ENCODE data around the gene ZC3H7B. TPM values are rescaled to one million over a fixed set of nuclear protein-coding genes. Genes with fewer than 3 reads are reported as not detected.
"Not testable (repeated sequence)": the region's sequence is repeated elsewhere in the genome, so short reads cannot be mapped to it uniquely, and the experiment has no call there.

Gene ZC3H7B, protein sequence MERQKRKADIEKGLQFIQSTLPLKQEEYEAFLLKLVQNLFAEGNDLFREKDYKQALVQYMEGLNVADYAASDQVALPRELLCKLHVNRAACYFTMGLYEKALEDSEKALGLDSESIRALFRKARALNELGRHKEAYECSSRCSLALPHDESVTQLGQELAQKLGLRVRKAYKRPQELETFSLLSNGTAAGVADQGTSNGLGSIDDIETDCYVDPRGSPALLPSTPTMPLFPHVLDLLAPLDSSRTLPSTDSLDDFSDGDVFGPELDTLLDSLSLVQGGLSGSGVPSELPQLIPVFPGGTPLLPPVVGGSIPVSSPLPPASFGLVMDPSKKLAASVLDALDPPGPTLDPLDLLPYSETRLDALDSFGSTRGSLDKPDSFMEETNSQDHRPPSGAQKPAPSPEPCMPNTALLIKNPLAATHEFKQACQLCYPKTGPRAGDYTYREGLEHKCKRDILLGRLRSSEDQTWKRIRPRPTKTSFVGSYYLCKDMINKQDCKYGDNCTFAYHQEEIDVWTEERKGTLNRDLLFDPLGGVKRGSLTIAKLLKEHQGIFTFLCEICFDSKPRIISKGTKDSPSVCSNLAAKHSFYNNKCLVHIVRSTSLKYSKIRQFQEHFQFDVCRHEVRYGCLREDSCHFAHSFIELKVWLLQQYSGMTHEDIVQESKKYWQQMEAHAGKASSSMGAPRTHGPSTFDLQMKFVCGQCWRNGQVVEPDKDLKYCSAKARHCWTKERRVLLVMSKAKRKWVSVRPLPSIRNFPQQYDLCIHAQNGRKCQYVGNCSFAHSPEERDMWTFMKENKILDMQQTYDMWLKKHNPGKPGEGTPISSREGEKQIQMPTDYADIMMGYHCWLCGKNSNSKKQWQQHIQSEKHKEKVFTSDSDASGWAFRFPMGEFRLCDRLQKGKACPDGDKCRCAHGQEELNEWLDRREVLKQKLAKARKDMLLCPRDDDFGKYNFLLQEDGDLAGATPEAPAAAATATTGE
- polyA plus RNA-seq (2013, experiment 1 of 2; ENCODE audit: insufficient read length), result 50.7 TPM
- 39.2 TPM for polyA plus RNA-seq (2013, experiment 2 of 2; ENCODE audit: insufficient read length)

DNA sequence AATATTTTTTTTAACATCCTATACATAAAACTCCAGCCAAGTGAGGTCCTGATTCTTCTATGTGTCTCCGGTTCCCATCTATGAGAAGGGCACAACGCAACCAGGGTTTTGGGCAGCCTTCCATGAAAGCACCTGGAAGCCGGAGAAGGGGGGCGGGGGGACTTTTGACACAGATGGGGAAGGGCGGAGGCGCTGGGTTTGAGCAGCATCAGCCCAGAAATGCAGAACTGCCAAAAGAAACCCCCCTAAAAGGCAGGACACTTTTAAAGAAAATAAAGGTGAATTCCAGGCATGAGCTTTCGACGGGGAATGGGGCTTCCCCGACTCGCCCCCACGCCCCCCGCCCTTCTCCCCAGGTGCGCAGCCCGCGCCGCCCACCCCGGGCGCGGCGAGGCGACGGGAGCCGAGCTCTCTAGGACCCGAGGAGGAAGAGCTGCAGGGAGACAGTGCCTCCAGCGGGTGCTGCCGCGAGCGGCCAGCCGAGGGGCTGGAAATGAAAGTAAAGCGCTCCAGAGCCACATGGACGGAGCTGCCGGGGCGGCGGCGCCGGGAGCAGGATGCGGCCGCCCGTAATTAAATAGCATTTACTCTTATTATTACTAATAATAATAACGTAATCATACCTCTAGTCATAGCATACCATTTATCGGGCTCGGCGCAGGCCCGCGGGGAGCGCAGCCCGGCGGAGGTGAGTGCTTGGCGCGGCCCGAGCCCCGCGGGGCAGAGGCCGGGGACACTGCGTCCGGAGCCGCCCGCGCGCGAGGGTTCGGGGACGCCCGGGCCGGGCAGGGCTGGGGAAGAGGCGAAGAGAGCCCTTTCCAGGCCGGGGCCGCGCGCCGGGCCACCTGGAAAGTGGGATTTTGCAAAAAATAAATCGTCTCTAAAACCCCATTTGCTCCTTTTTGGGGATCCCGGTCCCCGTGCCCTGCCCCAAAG is at the start of gene ZC3H7B:
TSS of gene ZC3H7B (plus strand) at position 441 of the 936 bp plus-strand sequence. CDS start 19,136 bp downstream, outside the sequence.
- peak; percentile 85 for DNase-seq

DNA sequence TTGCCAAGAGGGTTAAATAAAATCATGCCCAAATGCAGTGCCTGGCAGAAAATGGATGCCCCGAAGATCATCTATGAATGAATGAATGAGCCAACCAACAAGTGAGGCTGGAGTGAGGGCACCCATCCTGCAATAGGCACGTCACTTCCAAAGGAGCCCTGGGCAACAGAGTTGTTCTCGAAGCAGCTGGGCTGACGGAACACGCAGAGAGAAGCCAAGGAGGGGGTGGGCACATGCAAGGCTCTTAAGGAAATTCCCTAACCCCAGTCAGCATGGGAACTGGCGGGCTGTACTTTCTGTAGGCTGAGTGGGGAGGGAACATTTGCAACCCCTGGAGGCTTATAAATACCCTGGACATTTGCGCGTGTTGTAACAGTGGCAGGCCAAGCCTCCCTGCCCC is 49.0 kb upstream of the ZC3H7B start:
- DNase-seq, result no peak

DNA sequence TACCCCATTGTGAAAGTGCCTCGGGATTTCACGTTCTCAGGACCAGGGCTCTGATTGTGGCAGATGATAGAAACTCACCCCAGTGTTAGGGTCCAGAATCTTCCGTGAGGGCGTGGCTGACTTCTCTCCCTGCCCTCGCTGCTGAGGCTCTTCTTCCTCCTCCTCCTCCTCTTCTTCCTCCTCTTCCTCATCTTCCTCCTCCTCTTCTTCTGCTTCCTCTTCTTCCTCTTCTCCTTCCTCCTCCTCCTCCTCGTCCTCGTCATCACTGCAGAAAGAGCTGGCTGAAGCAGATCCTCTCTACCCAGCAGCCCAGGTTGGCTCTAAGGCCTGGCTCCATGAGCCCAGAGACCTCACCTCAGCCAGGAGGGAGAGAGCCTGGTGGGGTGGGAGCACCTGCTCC is 47.1 kb upstream of the ZC3H7B start:
- DNase-seq, result no peak

DNA sequence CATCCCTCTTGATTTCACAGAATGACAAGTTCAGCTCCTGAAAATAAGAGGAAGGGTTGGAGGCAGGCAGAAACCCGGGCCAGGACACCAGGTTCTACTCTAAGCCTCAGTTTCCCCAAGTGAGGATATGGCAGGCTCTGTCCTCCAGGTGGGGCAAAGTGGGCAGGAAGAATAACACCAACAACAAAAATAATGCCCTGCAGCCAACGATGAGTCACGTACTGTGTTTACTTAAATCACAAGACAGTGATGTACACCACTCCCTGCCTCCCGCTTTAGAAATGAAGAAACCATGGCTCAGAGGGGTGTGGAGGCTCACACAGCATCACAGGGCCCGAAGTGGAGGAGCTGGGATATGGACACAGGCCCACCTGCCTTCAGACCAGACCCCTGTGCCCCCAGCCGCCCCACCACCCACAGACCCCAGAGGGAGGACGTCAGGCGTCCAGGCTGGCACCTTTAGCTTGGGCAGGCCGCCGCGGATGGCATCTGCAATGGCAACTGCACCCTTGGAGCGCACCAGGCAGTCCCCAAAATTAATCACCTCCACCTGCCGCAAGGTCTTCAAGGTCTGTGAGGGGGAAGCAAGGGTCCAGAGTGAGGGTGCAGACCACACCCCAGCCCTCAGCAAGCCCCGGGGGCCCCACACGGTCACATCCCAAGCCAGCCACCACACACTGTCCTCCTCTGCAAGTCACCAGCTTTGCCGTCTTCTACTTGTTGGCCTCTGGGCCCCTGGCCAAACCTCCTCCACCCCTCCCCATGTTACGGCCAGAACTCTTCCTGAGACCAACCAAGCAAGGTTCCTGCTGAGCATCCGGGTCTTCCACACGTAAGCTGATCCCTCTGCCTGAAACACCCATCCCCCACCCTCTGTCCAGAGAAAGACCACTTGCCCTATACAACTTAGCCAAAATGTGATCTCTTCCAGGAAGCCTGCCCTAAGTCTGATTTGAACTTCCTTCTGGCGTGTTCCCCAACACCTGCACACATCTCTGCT is 44.8 kb upstream of the ZC3H7B start:
- DNase-seq, result peak; percentile 44

DNA sequence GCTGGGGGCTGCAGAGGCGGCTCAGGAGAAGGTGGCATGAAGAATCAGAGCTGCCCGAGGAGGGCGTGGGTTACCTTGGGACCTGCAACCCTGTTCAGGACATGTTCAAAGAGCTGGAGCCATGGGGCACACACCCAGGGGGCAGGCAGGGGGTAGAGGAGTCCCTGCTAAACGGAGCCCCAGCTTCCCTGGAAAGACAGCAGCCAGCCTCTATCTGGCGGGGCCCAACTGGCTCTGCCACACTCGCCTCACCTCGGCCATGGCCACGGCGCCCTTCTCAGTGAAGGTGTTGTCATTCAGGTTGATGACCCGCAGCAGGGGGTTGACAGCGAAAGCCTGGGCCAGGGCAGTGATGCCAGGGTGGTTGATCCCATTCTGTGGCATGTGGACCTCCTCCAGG is 43.6 kb upstream of the ZC3H7B start:
- no peak for DNase-seq

DNA sequence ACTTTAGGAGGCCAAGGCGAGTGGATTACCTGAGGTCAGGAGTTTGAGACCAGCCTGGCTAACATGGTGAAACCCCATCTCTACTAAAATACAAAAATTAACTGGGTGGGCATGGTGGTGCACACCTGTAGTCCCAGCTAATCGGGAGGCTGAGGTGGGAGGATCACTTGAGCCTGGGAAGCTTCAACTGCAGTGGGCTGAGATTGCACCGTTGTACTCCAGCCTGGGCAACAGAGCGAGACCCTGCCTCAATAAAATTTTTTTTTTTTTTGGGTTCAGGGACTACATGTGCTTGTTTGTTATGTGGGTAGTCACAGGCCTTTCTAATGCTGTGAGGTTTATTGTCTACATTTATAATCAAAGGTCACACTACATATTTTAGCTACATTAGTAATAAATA is 41.6 kb upstream of the ZC3H7B start:
- not testable (repeated sequence) for DNase-seq

DNA sequence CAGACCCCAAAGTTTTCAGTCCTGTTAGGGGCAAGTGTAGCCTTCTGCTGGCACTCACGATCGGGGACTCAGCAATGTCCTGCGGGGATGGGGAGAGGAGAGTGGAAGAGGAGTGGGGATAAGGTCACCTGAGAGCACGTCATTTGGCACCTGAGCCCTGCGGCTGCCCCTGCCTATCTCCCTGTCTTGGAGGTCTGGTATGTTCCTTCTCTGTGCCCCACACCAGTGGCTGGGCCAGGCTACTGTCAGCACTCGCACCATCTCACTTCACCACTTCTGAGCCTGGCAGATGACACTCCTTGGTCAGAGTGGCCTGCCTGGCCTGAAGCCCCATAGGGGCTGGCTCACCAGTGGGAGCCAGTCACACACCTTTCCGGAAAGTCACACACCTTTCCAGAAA is 40.5 kb upstream of the ZC3H7B start:
- no peak for DNase-seq

DNA sequence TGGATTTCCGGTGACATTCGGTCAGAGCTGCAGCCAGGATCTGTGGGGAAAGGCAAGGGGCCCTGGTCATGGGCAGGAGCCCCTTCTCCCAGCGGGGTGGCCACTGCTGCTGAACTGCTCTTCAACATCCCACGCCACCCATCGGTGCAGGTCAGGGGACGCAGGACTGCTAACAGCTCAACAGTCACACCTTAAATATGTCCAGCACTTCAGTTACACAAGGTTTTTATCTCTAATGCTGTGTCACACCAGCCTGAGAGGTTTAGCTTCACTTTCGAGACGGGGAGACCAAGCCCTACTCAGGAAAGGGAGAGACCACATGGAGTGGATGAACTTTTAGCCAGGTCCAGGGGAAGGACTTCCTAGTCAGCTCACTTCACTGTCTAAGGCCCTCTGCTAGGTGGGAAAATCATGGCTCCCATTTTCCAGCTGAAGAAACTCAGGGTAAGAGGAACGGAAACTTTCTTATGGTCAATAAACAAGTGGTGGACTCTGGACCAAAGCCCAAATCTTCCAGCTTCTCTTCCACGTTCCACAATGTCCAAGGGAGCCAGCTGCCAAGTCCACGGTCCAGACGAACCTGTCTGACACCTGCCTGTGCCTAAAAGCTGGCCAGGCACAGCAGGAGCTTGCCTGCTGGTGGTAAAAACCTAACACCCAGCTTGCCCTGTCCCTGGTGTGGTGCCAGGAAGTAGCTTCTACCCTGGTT is 39.6 kb upstream of the ZC3H7B start:
- DNase-seq, result no peak

DNA sequence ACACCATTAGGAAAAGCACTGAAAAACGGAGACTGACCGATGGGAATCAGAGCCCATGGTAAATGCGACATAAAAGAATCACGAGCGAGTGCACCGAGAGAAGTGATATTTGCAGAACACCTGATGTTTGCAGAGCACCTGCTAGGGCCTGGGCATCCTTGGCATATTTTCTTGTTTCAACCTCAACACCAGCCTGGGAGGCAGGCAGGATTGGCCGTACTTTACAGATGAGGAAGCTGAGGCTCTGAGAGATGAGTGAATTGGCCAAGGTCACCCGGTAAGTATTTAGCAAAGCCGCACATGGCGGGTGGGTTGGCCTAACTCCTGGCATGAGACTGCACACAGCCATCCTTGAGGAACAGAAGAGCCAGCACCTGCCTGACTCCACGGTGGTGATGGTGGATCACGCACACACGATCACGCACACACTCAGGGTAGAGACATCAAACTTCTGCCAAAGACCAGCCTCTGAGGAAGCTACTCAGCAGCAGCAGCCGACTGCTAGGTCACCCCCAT is 39.0 kb upstream of the ZC3H7B start:
- DNase-seq, result no peak

DNA sequence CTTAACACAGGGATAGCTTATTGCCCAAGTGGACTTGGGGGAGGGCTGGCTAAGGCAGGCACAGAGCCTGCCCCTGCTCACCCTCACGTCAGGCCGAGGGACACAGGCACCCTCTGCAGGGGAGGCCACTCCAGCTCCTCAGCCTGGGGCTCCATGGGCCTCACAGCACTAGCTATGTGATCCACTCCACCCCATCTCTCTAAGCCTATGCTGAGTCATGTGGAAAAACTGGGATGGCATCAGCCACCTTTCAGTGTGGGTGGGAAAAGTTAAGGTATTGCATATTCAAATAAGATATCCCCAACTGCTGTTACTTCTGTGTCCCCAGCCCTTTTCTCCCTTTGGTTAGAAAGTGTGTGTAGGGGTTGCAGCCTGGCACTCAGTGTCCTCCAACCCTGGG is 37.6 kb upstream of the ZC3H7B start:
- DNase-seq, result no peak

DNA sequence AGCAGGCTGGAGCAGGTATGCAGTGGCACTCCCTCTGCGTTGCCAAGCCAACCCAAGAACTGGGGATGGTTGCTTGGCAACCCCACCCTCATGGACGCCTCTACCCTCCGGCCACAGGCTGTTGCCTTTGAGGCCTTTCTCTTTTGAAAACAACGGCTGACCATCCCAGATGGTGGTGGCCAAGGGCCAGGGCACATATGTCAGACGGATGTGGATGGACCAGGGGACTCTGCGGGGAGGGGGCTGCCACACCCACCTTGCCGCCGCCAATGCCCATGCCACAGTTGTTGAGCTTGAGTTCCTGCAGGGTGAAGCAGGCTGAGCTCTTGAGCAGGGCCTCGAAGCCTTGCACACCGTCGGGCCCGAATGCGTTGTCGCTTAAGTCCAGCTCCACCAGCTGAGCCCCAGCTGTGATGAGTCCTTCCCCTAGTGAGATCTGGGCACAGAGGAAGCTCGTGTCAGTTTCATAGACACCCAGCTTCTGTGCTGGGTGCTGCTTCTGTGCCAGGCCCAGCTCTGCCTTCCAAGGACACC is 36.9 kb upstream of the ZC3H7B start:
- DNase-seq, result no peak

DNA sequence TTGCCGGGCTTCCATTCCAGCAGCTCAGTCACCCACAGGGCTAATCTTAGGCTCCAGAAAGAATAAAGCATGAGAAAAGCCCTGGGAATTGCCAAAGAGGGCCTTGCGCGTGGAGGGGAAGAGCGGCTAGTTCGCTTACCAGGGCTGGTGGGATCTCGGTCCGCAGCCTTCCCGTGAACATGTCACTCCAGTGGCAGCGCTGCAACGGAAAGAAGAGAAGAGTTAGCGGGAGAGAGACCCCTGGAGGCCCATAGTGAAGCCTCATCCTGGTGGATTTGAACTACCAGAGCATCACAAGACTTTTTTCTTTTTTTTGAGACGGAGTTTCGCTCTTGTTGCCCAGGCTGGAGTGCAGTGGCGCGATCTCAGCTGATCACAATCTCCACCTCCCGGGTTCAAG is 33.4 kb upstream of the ZC3H7B start:
- DNase-seq, result no peak

DNA sequence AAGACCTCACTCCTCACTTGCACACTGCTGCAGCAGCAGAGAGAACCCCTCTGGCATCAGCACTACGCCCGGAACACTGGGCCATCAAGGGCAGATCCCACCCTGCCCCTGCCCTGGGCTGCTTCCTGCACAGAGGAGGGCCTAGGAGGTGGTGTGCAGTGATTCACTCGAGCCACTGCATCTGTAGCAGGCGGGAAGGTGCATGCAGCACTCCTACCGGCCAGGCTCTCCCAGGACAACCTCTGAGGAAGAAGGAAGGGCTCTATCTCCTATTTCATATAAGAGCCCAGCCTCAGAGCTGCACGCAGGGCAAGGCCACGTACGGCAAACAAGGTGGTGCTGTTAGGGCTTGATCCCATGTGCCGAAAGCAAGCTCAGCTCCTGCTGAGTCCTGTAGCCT is 29.5 kb upstream of the ZC3H7B start:
- DNase-seq, result no peak

DNA sequence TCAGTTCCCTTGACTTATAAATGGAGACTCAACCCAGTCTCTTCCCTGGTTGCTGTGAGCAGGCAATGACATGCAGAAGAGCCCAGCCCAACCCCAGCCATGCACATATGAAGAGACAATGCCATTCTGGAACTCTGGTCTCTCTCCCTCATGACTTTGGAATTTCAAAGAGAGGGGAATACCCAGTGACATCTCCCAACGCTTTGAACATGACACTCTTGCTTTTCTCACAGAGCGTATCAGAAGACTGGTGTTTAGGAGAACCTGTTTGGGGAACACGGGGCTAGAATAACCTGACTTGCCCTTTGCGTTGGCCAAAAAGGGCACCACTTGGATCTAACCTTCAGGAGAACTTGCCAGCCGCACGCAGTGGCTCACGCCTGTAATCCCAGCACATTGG is 28.2 kb upstream of the ZC3H7B start:
- no peak for DNase-seq

DNA sequence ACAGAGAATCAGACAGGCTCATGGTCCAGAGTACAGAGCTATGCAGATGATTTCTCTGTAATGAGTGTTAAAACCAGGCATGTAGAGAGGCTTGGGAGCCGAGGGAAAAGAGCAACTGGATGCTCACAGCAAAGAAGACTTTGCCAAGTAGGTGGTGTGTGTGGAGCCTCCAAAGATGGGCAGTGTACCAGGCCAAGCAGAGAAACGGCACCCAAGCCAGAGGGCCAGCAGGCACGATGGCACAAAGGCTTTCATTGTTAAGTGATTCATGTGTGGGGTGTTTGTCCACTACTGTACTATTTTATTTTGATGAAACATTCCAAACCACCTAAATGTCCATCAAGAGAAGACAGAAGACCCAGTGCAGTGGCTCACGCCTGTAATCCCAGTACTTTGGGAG is 26.5 kb upstream of the ZC3H7B start:
- no peak for DNase-seq

DNA sequence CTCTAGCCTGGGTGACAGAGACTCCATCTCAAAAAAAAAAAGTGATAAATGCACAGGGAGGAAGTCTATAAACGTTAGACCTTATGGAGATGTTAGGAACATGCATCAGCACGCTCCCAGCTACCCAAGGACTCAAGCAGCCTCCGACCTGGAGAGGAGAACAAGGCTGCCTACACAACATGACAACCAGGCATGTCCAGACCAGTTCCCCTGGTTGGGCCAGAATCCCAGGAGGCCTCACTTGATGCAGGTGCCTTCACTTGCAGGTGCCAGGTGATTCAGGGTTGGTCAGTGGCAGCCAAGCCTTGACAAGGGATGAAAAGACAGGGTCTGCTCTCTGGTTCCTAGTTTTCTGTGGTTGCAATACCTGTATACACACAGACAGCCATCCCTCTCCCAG is 21.3 kb upstream of the ZC3H7B start:
- no peak for DNase-seq

DNA sequence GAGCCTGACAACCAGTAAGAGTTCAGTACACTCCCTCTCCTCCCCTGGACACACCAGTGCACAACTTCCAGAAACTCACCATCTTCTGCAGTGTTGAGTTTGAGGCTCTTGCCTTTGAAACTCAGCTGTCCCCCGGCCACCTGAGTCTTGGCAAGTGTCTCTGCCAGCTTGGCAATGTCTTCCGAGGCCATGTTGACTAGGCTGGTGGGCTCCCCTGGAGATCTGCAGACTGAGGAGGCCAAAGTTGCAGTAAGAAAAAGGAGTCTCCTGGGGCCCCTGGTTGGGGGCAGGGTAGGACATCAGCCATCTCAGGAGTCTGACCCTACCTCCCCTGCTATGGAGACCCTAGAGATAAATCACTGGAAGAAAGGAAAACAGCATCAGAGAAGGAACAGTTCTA is 20.5 kb upstream of the ZC3H7B start:
- no peak for DNase-seq

DNA sequence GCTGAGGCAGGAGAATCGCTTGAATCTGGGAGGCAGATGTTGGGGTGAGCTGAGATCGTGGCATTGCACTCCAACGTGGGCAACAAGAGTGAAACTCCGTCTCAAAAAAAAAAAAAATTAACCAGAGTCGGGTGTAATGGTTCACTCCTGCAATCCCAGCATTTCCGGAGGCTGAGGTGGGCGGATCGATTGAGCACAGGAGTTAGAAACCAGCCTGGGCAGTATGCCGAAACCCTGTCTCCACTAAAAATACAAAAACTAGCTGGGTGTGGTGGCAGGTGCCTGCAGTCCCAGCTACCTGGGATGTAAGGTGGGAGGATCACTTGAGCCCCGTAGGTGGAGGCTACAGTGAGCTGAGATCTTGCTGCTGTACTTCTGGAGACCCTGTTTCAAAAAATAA is 16.9 kb upstream of the ZC3H7B start:
- DNase-seq, result no peak

DNA sequence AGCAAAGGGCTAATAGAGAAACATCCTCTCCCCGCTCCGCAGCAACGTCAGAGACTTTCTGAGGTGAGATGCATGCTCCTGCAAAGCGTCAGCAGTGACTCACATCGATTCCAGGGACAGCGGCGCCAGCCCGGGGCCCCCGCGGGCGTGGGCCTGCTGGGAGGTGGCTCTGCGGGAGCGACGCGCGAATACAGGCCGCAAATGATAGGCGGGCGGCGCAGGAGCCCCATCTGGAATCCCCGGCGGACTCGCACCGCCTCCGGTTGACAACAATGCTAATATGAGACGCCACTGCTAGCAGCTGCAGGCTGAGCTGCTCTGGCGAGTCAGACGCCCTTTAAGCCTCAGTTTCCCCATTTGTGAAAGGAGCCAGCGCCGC is 15.9 kb upstream of the ZC3H7B start:
- peak; percentile 94 for DNase-seq
